ENCODE results near the gene COL6A1. TPM values are rescaled to one million over a fixed set of nuclear protein-coding genes. Genes with fewer than 3 reads are reported as not detected.

Gene COL6A1
- total and polyA plus RNA-seq, 2 of the 4 experiments (the other 2 are of a cell fraction): 173 to 1,578 TPM

- peak overlapping the region; percentile 94 for H2AK9ac ChIP-seq (replicated peaks; ENCODE audit: low read depth, low read length, poor library complexity)
- peaks cover 0 to 20% of the 10 kb centered on the region in 2 experiments; a peak in 1 of 4 replicates for H3K79me1 ChIP-seq (ENCODE audit: low read depth in 1 of 2, low read length in 2 of 2)
- TF ChIP-seq BHLHE40 (IDR thresholded peaks at IDR 0.05; ENCODE audit: low read depth, low read length) (no peak), CEBPB (IDR thresholded peaks at IDR 0.05; ENCODE audit: low read depth, low read length) (no peak), SMC3 (IDR thresholded peaks at IDR 0.05; ENCODE audit: low read depth, low read length) (peak; percentile 18; the same call in 1 of the 2 replicates), ELK1 (IDR thresholded peaks at IDR 0.05; ENCODE audit: borderline replicate concordance, low read depth, low read length) (no peak), MXI1 (IDR thresholded peaks at IDR 0.05; ENCODE audit: borderline replicate concordance, low read depth, low read length) (no peak), RAD21 (IDR thresholded peaks at IDR 0.05; ENCODE audit: low read length) (peak; percentile 20; the same call in 1 of the 2 replicates), MAFK (IDR thresholded peaks at IDR 0.05; ENCODE audit: low read depth, low read length) (no peak), POLR2A (IDR thresholded peaks at IDR 0.05; ENCODE audit: low read depth, low read length) (peak; percentile 38; the same call in 1 of the 2 replicates), MAZ (IDR thresholded peaks at IDR 0.05; ENCODE audit: borderline replicate concordance, low read depth, low read length) (peak; percentile 75; the same call in 1 of the 2 replicates), RFX5 (IDR thresholded peaks at IDR 0.05; ENCODE audit: low read depth, low read length) (no peak), CTCF (conservative IDR thresholded peaks at IDR 0.05; ENCODE audit: low read depth, low read length) (no peak), FOS (IDR thresholded peaks at IDR 0.05; ENCODE audit: low read depth, low read length) (0 out of 2 replicates have a peak, but pooled peaks have one; percentile 11), CHD1 (IDR thresholded peaks at IDR 0.05; ENCODE audit: low read depth, low read length) (no peak), NFE2L2 (IDR thresholded peaks at IDR 0.05; ENCODE audit: low read depth, low read length) (no peak)
- H2BK15ac ChIP-seq (ENCODE audit: low read depth, low read length): peak overlapping the region; percentile 84; the same call in 2 of the 3 replicates
- H4K8ac ChIP-seq (ENCODE audit: low read depth in 2 of 2, low read length in 2 of 2): peak overlapping the region; percentile 84 to 96
- no peaks in the 10 kb centered on the region for H3K27me3 ChIP-seq (ENCODE audit: control insufficient read depth, insufficient read depth, low read length)
- peak overlapping the region; percentile 99 for H2BK120ac ChIP-seq (ENCODE audit: low read depth, low read length)
- H4K20me1 ChIP-seq (ENCODE audit: insufficient read depth, low read length): no peaks in the 10 kb centered on the region
- in situ Hi-C loops (cut with MboI; ENCODE audit: low sequenced_read_pairs) (no loop called here), intact Hi-C loops (cut with micrococcal nuclease) (loop anchor here (1.0 kb wide), 1 partner anchor 13 kb away; no protein-coding TSS in a partner anchor), dilution Hi-C loops (cut with HindIII; ENCODE audit: low sequenced_read_pairs, unreplicated experiment) (no loop called here)
- 63% methylated on average over 30 of the region's 45 CpGs; no CpG with 5 or more reads in 1 of the 2 experiments for WGBS, 2 experiments (ENCODE audit: extremely low coverage in 2 of 2, insufficient read length in 1 of 2)
- H3K4me2 ChIP-seq (ENCODE audit: low read depth, low read length): no peak overlapping the region
- POLR2A ChIA-PET (ENCODE audit: unreplicated experiment): interaction anchor here (1.0 kb wide), 1 partner anchor 42 kb away, joined by 3 read pairs; no protein-coding TSS in a partner anchor
- 0 out of 2 replicates have a peak overlapping the region, but pooled peaks have one; percentile 30 for H3K56ac ChIP-seq (ENCODE audit: extremely low read depth, insufficient read depth, low read length)
- H2AK5ac ChIP-seq (ENCODE audit: low read depth, low read length): peak overlapping the region; percentile 96
- ATAC-seq (ENCODE audit: low read depth) (peak; percentile 87), DNase-seq (peak; percentile 95)
- H3K4me3 ChIP-seq (ENCODE audit: insufficient read depth, low read depth, low read length): no peak overlapping the region
- H2BK20ac ChIP-seq (ENCODE audit: low read depth, low read length): peak overlapping the region; percentile 91
- H3K9me3 ChIP-seq (ENCODE audit: control insufficient read depth, insufficient read depth, low read length): no peaks in the 10 kb centered on the region
- CTCF ChIA-PET: interaction anchor here (0.9 kb wide), 2 partner anchors 52 to 64 kb away, joined by 3 read pairs; no protein-coding TSS in a partner anchor
- no TSS peak for BruUV-seq (replicated peaks)
- H3K27ac ChIP-seq (ENCODE audit: insufficient read depth, low read length): peak overlapping the region; percentile 82
- H3K9me1 ChIP-seq (ENCODE audit: insufficient read depth, low read length): peaks cover 11% of the 10 kb centered on the region; the same call in 1 of the 2 replicates
- peak overlapping the region; percentile 79 for H2BK5ac ChIP-seq (ENCODE audit: low read depth, low read length, poor library complexity, severe bottlenecking)
- peak overlapping the region; percentile 96 for H3K14ac ChIP-seq (replicated peaks; ENCODE audit: low read depth, low read length)
- H3K18ac ChIP-seq (ENCODE audit: low read depth, low read length): peak overlapping the region; percentile 51
- no peaks in the 10 kb centered on the region for H3K36me3 ChIP-seq (ENCODE audit: control insufficient read depth, insufficient read depth, low read length)
- peak overlapping the region; percentile 96 for H4K91ac ChIP-seq (ENCODE audit: insufficient read depth, low read depth, low read length)
- H3K4me1 ChIP-seq (ENCODE audit: control insufficient read depth, insufficient read depth, low read length): peaks cover 30% of the 10 kb centered on the region
- peak overlapping the region; percentile 81 for H4K5ac ChIP-seq (ENCODE audit: low read depth, low read length)
- H3K23ac ChIP-seq (ENCODE audit: low read depth, low read length): peak overlapping the region; percentile 94
- H2AFZ ChIP-seq (replicated peaks; ENCODE audit: low read length, poor library complexity): peak overlapping the region; percentile 89
- H3K4ac ChIP-seq (ENCODE audit: low read depth, low read length): peak overlapping the region; percentile 98
- peak overlapping the region; percentile 16; the same call in 1 of the 2 replicates for H3K9ac ChIP-seq (ENCODE audit: low read depth, low read length)
Measured at GRCh38 chr21:46035809-46036695, 54.5 kb downstream of the COL6A1 start.

All from IMR-90 (cell line).